HEK293 (cell line): ENCODE measurements around the gene ELOVL4.

ENCODE experiments used
- CTCF ChIA-PET: fragments of 350-600 bp; formaldehyde crosslinking; extraction: SDS; loops from one replicate; lab custom pipeline; 2021; ENCODE audit warnings: antibody characterized with exemption; lab: Yijun Ruan, JAX
- POLR2A ChIA-PET: fragments of 300-600 bp; formaldehyde crosslinking; extraction: SDS; loops from one replicate; lab custom pipeline; 2020; ENCODE audit warnings: antibody characterized with exemption, inconsistent platforms; lab: Yijun Ruan, JAX
- H3K27ac ChIP-seq: fragments of 200-500 bp; sonication (Bioruptor generic); 2 replicates; pipeline ENCODE4 v1.5.1; 2014; ENCODE audit warnings: low read depth, low read length, control low read depth, inconsistent platforms; ENCODE audit errors: extremely low read depth
- H3K36me3 ChIP-seq, 2 experiments: fragments of 200-500 bp in 1 of 2; sonication (Bioruptor generic) in 1 of 2; 1 replicate in 1 of 2; 2 replicates in 1 of 2; pipeline ENCODE4 v1.5.1; 2014 to 2017; ENCODE audit warnings: inconsistent platforms in 2 of 2, low read length in 2 of 2; ENCODE audit not compliant: control insufficient read depth in 2 of 2, insufficient read depth in 1 of 2
- H3K4me1 ChIP-seq: fragments of 200-500 bp; sonication (Bioruptor generic); 2 replicates; pipeline ENCODE4 v1.5.1; 2014; ENCODE audit warnings: mild to moderate bottlenecking, low read length, inconsistent platforms; ENCODE audit not compliant: control insufficient read depth, insufficient read depth
- H3K4me3 ChIP-seq: 2 replicates; pipeline ENCODE4 v1.5.1; 2011; ENCODE audit warnings: low read depth, mild to moderate bottlenecking, control low read depth, low read length, moderate library complexity
- H3K9me3 ChIP-seq: fragments of 200-500 bp; sonication (Bioruptor generic); 2 replicates; pipeline ENCODE4 v1.5.1; 2014; ENCODE audit warnings: low read depth, low read length, inconsistent platforms; ENCODE audit not compliant: control insufficient read depth, insufficient read depth
- EGR2 ChIP-seq: fragments of 450-650 bp; formaldehyde crosslinking; IDR thresholded peaks from 2 replicates; pipeline ENCODE4 v1.5.1; 2016; ENCODE audit warnings: low read depth, missing biosample characterization, missing genetic modification characterization
- HOXC10 ChIP-seq: sonication (generic); formaldehyde crosslinking; IDR thresholded peaks from 2 replicates; pipeline ENCODE4 v1.8.1; 2023; ENCODE audit warnings: mild to moderate bottlenecking, missing genetic modification reagents
- KLF1 ChIP-seq: fragments of 450-650 bp; formaldehyde crosslinking; IDR thresholded peaks from 2 replicates; pipeline ENCODE4 v1.5.1; 2016; ENCODE audit warnings: missing biosample characterization, missing genetic modification characterization
- MYNN ChIP-seq: fragments of 450-650 bp; formaldehyde crosslinking; IDR thresholded peaks from 2 replicates; pipeline ENCODE4 v1.5.1; 2016; ENCODE audit warnings: missing biosample characterization, missing genetic modification characterization, borderline replicate concordance
- OVOL3 ChIP-seq: fragments of 450-650 bp; formaldehyde crosslinking; IDR thresholded peaks from 2 replicates; pipeline ENCODE4 v1.5.1; 2016; ENCODE audit warnings: missing biosample characterization, missing genetic modification characterization
- SCRT2 ChIP-seq: fragments of 450-650 bp; formaldehyde crosslinking; IDR thresholded peaks from 2 replicates; pipeline ENCODE4 v1.5.1; 2016; ENCODE audit warnings: missing biosample characterization, missing genetic modification characterization
- TRIM28 ChIP-seq: IDR thresholded peaks from 2 replicates; pipeline ENCODE4 v1.6.1; 2011; ENCODE audit warnings: low read length, control low read depth, borderline replicate concordance
- WT1 ChIP-seq: fragments of 450-650 bp; formaldehyde crosslinking; IDR thresholded peaks from 2 replicates; pipeline ENCODE4 v1.5.1; 2016; ENCODE audit warnings: missing biosample characterization, missing genetic modification characterization
- YY1 ChIP-seq: fragments of 450-650 bp; formaldehyde crosslinking; IDR thresholded peaks from 2 replicates; pipeline ENCODE4 v1.5.1; 2018; ENCODE audit warnings: missing biosample characterization, missing genetic modification characterization
- ZBTB8A ChIP-seq: fragments of 450-650 bp; formaldehyde crosslinking; IDR thresholded peaks from 2 replicates; pipeline ENCODE4 v1.5.1; 2016; ENCODE audit warnings: missing biosample characterization, missing genetic modification characterization
- ZEB2 ChIP-seq: fragments of 450-650 bp; formaldehyde crosslinking; IDR thresholded peaks from 2 replicates; pipeline ENCODE4 v1.5.1; 2016; ENCODE audit warnings: missing biosample characterization, missing genetic modification characterization
- ZNF16 ChIP-seq: fragments of 450-650 bp; formaldehyde crosslinking; IDR thresholded peaks from 2 replicates; pipeline ENCODE4 v1.5.1; 2016; ENCODE audit warnings: low read depth, missing biosample characterization, missing genetic modification characterization
- ZNF202 ChIP-seq: fragments of 450-650 bp; formaldehyde crosslinking; IDR thresholded peaks from 2 replicates; pipeline ENCODE4 v1.5.1; 2016; ENCODE audit warnings: missing biosample characterization, missing genetic modification characterization, borderline replicate concordance
- ZNF48 ChIP-seq: fragments of 450-650 bp; formaldehyde crosslinking; IDR thresholded peaks from 2 replicates; pipeline ENCODE4 v1.5.1; 2016; ENCODE audit warnings: missing biosample characterization, missing genetic modification characterization
- ZNF530 ChIP-seq: fragments of 450-650 bp; formaldehyde crosslinking; IDR thresholded peaks from 2 replicates; pipeline ENCODE4 v1.5.1; 2016; ENCODE audit warnings: low read depth, missing biosample characterization, missing genetic modification characterization
- ZNF558 ChIP-seq: fragments of 450-650 bp; formaldehyde crosslinking; IDR thresholded peaks from 2 replicates; pipeline ENCODE4 v1.5.1; 2016; ENCODE audit warnings: missing biosample characterization, missing genetic modification characterization
- ZNF585B ChIP-seq: fragments of 450-650 bp; formaldehyde crosslinking; IDR thresholded peaks from 2 replicates; pipeline ENCODE4 v1.5.1; 2016; ENCODE audit warnings: missing biosample characterization, missing genetic modification characterization
- ZNF596 ChIP-seq: fragments of 450-650 bp; IDR thresholded peaks from 2 replicates; pipeline ENCODE4 v1.5.0; 2018; ENCODE audit warnings: missing biosample characterization, mild to moderate bottlenecking, missing genetic modification characterization, moderate library complexity
- ZSCAN30 ChIP-seq: fragments of 450-650 bp; IDR thresholded peaks from 2 replicates; pipeline ENCODE4 v1.5.1; 2018; ENCODE audit warnings: missing biosample characterization, mild to moderate bottlenecking, missing genetic modification characterization, moderate library complexity
- ZXDB ChIP-seq: fragments of 450-650 bp; formaldehyde crosslinking; IDR thresholded peaks from 2 replicates; pipeline ENCODE4 v1.5.1; 2016; ENCODE audit warnings: missing biosample characterization, missing genetic modification characterization
- TF ChIP-seq, protein P1 (sequence below): fragments of 450-650 bp; formaldehyde crosslinking; IDR thresholded peaks from 2 replicates; pipeline ENCODE4 v1.5.1; 2016; ENCODE audit warnings: missing biosample characterization, missing genetic modification characterization
- TF ChIP-seq, protein P2 (sequence below): fragments of 450-650 bp; formaldehyde crosslinking; IDR thresholded peaks from 2 replicates; pipeline ENCODE4 v1.5.1; 2016; ENCODE audit warnings: missing biosample characterization, missing genetic modification characterization
- TF ChIP-seq, protein P3 (sequence below): fragments of 450-650 bp; formaldehyde crosslinking; IDR thresholded peaks from 2 replicates; pipeline ENCODE4 v1.5.1; 2016; ENCODE audit warnings: missing biosample characterization, missing genetic modification characterization
- TF ChIP-seq, protein P4 (sequence below): fragments of 450-650 bp; formaldehyde crosslinking; optimal IDR thresholded peaks from 2 replicates; pipeline ENCODE3; 2016; ENCODE audit warnings: missing biosample characterization, mild to moderate bottlenecking, missing genetic modification characterization

Gene ELOVL4

DNA sequence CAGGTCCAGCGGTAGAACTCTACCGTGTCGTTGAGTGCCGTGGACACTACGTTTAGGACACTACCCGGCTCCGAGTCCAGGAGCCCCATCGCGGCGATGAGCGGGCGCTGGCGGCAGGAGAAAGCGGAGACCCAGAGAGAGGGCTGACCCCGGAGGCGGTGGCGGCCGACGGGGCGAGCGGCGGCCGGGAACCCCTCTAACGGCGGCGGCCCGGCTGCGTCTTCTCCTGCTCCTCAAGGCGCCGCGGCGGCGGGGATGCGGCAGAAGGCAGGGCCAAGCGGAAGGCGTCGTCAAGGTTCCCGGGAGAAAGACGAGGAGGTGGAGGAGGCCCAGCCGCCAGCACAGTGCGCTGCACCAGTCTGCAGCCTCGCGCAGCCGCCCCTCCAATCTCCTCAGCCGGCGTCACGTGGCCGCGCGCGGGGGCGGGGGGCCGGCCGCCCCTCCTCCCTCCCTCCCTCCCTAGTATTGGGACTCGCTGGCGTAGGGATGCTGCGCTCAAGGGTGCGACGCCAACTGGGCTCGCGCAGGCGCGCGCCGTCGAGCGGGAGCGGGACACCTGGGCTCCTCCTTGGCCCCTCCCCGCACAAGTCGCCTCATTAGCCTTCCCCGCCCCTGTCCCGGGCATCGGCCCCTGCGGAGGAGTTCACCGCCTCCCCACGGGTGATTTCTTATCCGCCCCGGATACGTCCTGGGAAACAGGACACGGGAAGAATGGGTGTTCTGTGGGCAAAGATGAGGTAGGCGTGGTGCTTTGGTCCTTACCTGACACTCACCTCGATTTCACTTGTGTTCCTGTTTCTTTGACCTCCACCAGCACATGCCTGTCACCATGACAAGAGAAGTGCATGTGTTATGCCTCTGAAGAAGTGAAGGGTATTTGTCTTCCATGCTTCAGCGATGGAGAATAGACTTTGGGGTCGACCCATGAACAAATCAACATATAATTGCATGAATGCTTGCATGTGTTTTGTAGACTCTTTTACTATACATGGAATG, at the start of gene ELOVL4:
Gene ELOVL4 (minus strand): TSS at position 363 of the 996 bp plus-strand sequence. CDS start 274 bp downstream, at position 89.
- Histone ChIP-seq H3K27ac (peak within 1 kb of the TSS; percentile 71; the same call in 1 of the 2 replicates), H3K9me3 (no peaks in the 10 kb centered on the region), H3K4me3 (peak within 1 kb of the TSS; percentile 81), H3K4me1 (peaks cover 17% of the 10 kb centered on the region), H3K36me3 (no peaks in the 10 kb centered on the region)
- POLR2A ChIA-PET, result interaction anchor here (0.8 to 1.7 kb wide), 5 partner anchors 12 to 159 kb away, joined by 3 to 12 read pairs (median 6); partner anchors contain the start of genes BCKDHB and TTK
- CTCF ChIA-PET, result interaction anchor here (0.6 to 2.4 kb wide), 12 partner anchors 10 to 321 kb away, joined by 3 to 16 read pairs (median 5); no protein-coding TSS in a partner anchor
- TF ChIP-seq YY1 (tag by site-specific recombination), result no peak; the same call in none of the 2 replicates
- no peak for TF ChIP-seq ZNF558 (tag by site-specific recombination)
- TF ChIP-seq TRIM28, result no peak; the same call in 1 of the 2 replicates
- TF ChIP-seq ZNF16 (tag by site-specific recombination), result no peak
- TF ChIP-seq ZBTB8A, result peak; percentile 70
- peak; percentile 44; the same call in 1 of the 2 replicates for TF ChIP-seq WT1 (tag by site-specific recombination)
- TF ChIP-seq ZNF202 (tag by site-specific recombination), result no peak
- TF ChIP-seq, protein P1, sequence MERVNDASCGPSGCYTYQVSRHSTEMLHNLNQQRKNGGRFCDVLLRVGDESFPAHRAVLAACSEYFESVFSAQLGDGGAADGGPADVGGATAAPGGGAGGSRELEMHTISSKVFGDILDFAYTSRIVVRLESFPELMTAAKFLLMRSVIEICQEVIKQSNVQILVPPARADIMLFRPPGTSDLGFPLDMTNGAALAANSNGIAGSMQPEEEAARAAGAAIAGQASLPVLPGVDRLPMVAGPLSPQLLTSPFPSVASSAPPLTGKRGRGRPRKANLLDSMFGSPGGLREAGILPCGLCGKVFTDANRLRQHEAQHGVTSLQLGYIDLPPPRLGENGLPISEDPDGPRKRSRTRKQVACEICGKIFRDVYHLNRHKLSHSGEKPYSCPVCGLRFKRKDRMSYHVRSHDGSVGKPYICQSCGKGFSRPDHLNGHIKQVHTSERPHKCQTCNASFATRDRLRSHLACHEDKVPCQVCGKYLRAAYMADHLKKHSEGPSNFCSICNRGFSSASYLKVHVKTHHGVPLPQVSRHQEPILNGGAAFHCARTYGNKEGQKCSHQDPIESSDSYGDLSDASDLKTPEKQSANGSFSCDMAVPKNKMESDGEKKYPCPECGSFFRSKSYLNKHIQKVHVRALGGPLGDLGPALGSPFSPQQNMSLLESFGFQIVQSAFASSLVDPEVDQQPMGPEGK (tag by site-specific recombination), result peak; percentile 99
- TF ChIP-seq, protein P2, sequence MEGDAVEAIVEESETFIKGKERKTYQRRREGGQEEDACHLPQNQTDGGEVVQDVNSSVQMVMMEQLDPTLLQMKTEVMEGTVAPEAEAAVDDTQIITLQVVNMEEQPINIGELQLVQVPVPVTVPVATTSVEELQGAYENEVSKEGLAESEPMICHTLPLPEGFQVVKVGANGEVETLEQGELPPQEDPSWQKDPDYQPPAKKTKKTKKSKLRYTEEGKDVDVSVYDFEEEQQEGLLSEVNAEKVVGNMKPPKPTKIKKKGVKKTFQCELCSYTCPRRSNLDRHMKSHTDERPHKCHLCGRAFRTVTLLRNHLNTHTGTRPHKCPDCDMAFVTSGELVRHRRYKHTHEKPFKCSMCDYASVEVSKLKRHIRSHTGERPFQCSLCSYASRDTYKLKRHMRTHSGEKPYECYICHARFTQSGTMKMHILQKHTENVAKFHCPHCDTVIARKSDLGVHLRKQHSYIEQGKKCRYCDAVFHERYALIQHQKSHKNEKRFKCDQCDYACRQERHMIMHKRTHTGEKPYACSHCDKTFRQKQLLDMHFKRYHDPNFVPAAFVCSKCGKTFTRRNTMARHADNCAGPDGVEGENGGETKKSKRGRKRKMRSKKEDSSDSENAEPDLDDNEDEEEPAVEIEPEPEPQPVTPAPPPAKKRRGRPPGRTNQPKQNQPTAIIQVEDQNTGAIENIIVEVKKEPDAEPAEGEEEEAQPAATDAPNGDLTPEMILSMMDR (tag by site-specific recombination), result peak; percentile 10; the same call in 1 of the 2 replicates
- TF ChIP-seq ZSCAN30, result 0 out of 2 replicates have a peak, but pooled peaks have one; percentile 29
- TF ChIP-seq ZXDB (tag by site-specific recombination), result peak; percentile 78
- 0 out of 2 replicates have a peak, but pooled peaks have one; percentile 5 for TF ChIP-seq ZNF585B (tag by site-specific recombination)
- peak; percentile 54 for TF ChIP-seq KLF1 (tag by site-specific recombination)
- TF ChIP-seq MYNN (tag by site-specific recombination), result no peak
- no peak for TF ChIP-seq ZNF48 (tag by site-specific recombination)
- TF ChIP-seq, protein P3, sequence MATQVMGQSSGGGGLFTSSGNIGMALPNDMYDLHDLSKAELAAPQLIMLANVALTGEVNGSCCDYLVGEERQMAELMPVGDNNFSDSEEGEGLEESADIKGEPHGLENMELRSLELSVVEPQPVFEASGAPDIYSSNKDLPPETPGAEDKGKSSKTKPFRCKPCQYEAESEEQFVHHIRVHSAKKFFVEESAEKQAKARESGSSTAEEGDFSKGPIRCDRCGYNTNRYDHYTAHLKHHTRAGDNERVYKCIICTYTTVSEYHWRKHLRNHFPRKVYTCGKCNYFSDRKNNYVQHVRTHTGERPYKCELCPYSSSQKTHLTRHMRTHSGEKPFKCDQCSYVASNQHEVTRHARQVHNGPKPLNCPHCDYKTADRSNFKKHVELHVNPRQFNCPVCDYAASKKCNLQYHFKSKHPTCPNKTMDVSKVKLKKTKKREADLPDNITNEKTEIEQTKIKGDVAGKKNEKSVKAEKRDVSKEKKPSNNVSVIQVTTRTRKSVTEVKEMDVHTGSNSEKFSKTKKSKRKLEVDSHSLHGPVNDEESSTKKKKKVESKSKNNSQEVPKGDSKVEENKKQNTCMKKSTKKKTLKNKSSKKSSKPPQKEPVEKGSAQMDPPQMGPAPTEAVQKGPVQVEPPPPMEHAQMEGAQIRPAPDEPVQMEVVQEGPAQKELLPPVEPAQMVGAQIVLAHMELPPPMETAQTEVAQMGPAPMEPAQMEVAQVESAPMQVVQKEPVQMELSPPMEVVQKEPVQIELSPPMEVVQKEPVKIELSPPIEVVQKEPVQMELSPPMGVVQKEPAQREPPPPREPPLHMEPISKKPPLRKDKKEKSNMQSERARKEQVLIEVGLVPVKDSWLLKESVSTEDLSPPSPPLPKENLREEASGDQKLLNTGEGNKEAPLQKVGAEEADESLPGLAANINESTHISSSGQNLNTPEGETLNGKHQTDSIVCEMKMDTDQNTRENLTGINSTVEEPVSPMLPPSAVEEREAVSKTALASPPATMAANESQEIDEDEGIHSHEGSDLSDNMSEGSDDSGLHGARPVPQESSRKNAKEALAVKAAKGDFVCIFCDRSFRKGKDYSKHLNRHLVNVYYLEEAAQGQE (tag by site-specific recombination), result no peak
- TF ChIP-seq, protein P4, sequence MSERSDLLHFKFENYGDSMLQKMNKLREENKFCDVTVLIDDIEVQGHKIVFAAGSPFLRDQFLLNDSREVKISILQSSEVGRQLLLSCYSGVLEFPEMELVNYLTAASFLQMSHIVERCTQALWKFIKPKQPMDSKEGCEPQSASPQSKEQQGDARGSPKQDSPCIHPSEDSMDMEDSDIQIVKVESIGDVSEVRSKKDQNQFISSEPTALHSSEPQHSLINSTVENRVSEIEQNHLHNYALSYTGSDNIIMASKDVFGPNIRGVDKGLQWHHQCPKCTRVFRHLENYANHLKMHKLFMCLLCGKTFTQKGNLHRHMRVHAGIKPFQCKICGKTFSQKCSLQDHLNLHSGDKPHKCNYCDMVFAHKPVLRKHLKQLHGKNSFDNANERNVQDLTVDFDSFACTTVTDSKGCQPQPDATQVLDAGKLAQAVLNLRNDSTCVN, result peak; percentile 97
- no peak for TF ChIP-seq SCRT2 (tag by site-specific recombination)
- TF ChIP-seq OVOL3 (tag by site-specific recombination), result no peak
- TF ChIP-seq ZNF596, result peak; percentile 28; the same call in 1 of the 2 replicates
- peak; percentile 49; the same call in 1 of the 2 replicates for TF ChIP-seq ZEB2 (tag by site-specific recombination)
- TF ChIP-seq ZNF530 (tag by site-specific recombination), result no peak
- peak; percentile 79 for TF ChIP-seq EGR2 (tag by site-specific recombination)
- peak; percentile 34; the same call in 1 of the 2 replicates for TF ChIP-seq HOXC10 (CRISPR knock-in tag)
